WERI-Rb-1 (cell line): ENCODE results near the gene CYTH3.

Experiments used
- DNase-seq: peaks from one replicate; pipeline ENCODE4 v3.0.0-alpha.2; 2020
- H3K27ac ChIP-seq: fragments of 250-450 bp; sonication (Bioruptor Pico); 2 replicates; pipeline ENCODE4 v1.5.1; 2020; ENCODE audit warnings: mild to moderate bottlenecking, moderate library complexity
- H3K27me3 ChIP-seq: fragments of 250-450 bp; sonication (Bioruptor Pico); 2 replicates; pipeline ENCODE4 v1.5.1; 2021; ENCODE audit warnings: mild to moderate bottlenecking, low read depth, moderate library complexity; ENCODE audit not compliant: insufficient read depth, severe bottlenecking
- H3K36me3 ChIP-seq: fragments of 250-450 bp; sonication (Bioruptor Pico); 2 replicates; pipeline ENCODE4 v1.5.1; 2020; ENCODE audit warnings: mild to moderate bottlenecking, moderate library complexity
- H3K4me3 ChIP-seq: 2 replicates; pipeline ENCODE4 v1.5.1; 2011; ENCODE audit warnings: low read depth, mild to moderate bottlenecking, control low read depth, low read length
- H3K9me3 ChIP-seq: fragments of 250-450 bp; sonication (Bioruptor Pico); 2 replicates; pipeline ENCODE4 v1.5.1; 2021; ENCODE audit warnings: mild to moderate bottlenecking, moderate library complexity; ENCODE audit not compliant: severe bottlenecking
- CTCF ChIP-seq: IDR thresholded peaks from 2 replicates; pipeline ENCODE4 v1.5.1; 2011; ENCODE audit warnings: low read depth, mild to moderate bottlenecking, control low read depth, inconsistent platforms, low read length

CYTH3 gene

GRCh38 chr7:6268023-6268900 lies 4.2 kb downstream of the CYTH3 start:
- DNase-seq, result peak; percentile 38
- Histone ChIP-seq H3K4me3 (no peak overlapping the region), H3K36me3 (no peaks in the 10 kb centered on the region), H3K27me3 (no peaks in the 10 kb centered on the region), H3K9me3 (no peaks in the 10 kb centered on the region), H3K27ac (no peak overlapping the region)
- TF ChIP-seq CTCF, result no peak

- DNase-seq, result no peak
- H3K4me3 ChIP-seq, result no peak overlapping the region
- H3K36me3 ChIP-seq, result no peaks in the 10 kb centered on the region
- H3K27me3 ChIP-seq, result no peaks in the 10 kb centered on the region
- no peak for TF ChIP-seq CTCF
- H3K27ac ChIP-seq, result no peak overlapping the region
- H3K9me3 ChIP-seq, result no peaks in the 10 kb centered on the region
Measured at GRCh38 chr7:6266699-6267098, 5.7 kb downstream of the CYTH3 start.

GRCh38 chr7:6262221-6262620 lies 10.2 kb downstream of the CYTH3 start:
- Histone ChIP-seq H3K9me3 (no peaks in the 10 kb centered on the region), H3K27me3 (no peaks in the 10 kb centered on the region), H3K27ac (no peak overlapping the region), H3K4me3 (no peak overlapping the region), H3K36me3 (no peaks in the 10 kb centered on the region)
- no peak for TF ChIP-seq CTCF
- DNase-seq, result no peak

- Histone ChIP-seq H3K27ac (no peak overlapping the region), H3K36me3 (no peaks in the 10 kb centered on the region), H3K4me3 (no peak overlapping the region), H3K9me3 (no peaks in the 10 kb centered on the region), H3K27me3 (no peaks in the 10 kb centered on the region)
- no peak for DNase-seq
- TF ChIP-seq CTCF, result no peak
Measured at GRCh38 chr7:6261699-6262098, 10.7 kb downstream of the CYTH3 start.

- no peak for DNase-seq
- no peak for TF ChIP-seq CTCF
- Histone ChIP-seq H3K36me3 (no peaks in the 10 kb centered on the region), H3K9me3 (no peaks in the 10 kb centered on the region), H3K27me3 (no peaks in the 10 kb centered on the region), H3K4me3 (no peak overlapping the region), H3K27ac (no peak overlapping the region)
Measured at GRCh38 chr7:6260291-6261187, 11.9 kb downstream of the CYTH3 start.
